Adrenal gland (tissue), 12 donors: Measurements from ENCODE around the gene ZIC3. TPM values are rescaled to one million over a fixed set of nuclear protein-coding genes. Genes with fewer than 3 reads are reported as not detected.

Experiments
- DNase-seq, 7 donors: peaks; one replicate each; pipeline ENCODE4 v3.0.0-alpha.2; 2019 to 2020
- H3K27ac ChIP-seq, 5 donors: fragments of 200-600 bp; sonication (generic) in 4 of 5; 1 replicate in 3 of 5; 2 replicates in 2 of 5; pipeline versions ENCODE4 v1.5.1 to v1.8.0; 2016 to 2020; ENCODE audit warnings: mild to moderate bottlenecking in 1 of 5
- H3K27me3 ChIP-seq: fragments of 200-600 bp; 2 replicates; pipeline ENCODE4 v1.8.0; 2021
- H3K36me3 ChIP-seq, 2 donors: fragments of 200-600 bp; replicated peaks in 1 of 2; 1 replicate in 1 of 2; 2 replicates in 1 of 2; pipeline versions ENCODE4 v1.5.1 to v1.8.0; 2018 to 2022
- H3K4me1 ChIP-seq, 2 donors: fragments of 200-600 bp; replicated peaks in 1 of 2; 1 replicate in 1 of 2; 2 replicates in 1 of 2; pipeline versions ENCODE4 v1.5.1 to v1.8.0; 2018 to 2021
- H3K4me3 ChIP-seq, 4 donors: fragments of 200-600 bp; sonication (generic) in 3 of 4; one replicate each; pipeline ENCODE4 v1.5.1; 2016 to 2018
- H3K9me3 ChIP-seq, 3 donors: fragments of 200-600 bp; sonication (generic) in 1 of 3; replicated peaks in 1 of 3; 1 replicate in 2 of 3; 2 replicates in 1 of 3; pipeline versions ENCODE4 v1.5.1 to v1.8.0; 2016 to 2021
- POLR2A ChIP-seq, 2 donors: fragments of 450-650 bp; IDR thresholded peaks; one replicate each; pipeline ENCODE4 v1.6.1; 2017; ENCODE audit warnings: antibody characterized with exemption in 2 of 2, mild to moderate bottlenecking in 2 of 2, moderate library complexity in 1 of 2
- WGBS, 4 donors: extraction: QIAGEN DNeasy Blood & Tissue Kit in 2 of 4; methylation state at CpG; one replicate each; pipeline versions ENCODE4 v1.1.5 to v1.1.7; 2013 to 2017; 5-methylcytosine and 5-hydroxymethylcytosine counted together
- intact Hi-C, 2 donors: fragments of 100-400 bp; cut with DNase I; formaldehyde crosslinking; loops; one replicate each; pipeline versions ENCODE4 v1.14.1 to v1.15.0; 2022 to 2023
- polyA plus RNA-seq, 3 donors: library from polyadenylated mRNA; stranded (reverse); fragments of 200-250 nt in 2 of 3; fragments of 350-450 nt in 1 of 3; fragmentation: Illumina TruSeq in 1 of 3; extraction: RNeasy Lipid Tissue Mini Kit (QIAGEN cat#74804) in 1 of 3; gene quantifications; one replicate each; pipeline ENCODE4 v1.2.3, GENCODE V29; 2013 to 2014
- total RNA-seq, 9 donors: library from RNA; depleted of rRNA in 4 of 9; stranded (reverse); fragments of >200 nt in 4 of 9; fragments of 120-200 nt in 1 of 9; fragmentation: NEBNext Ultra II Directional in 1 of 9; extraction: Animal tissue kit (Norgen Biotek cat#: 25700) in 1 of 9; gene quantifications; one replicate each; pipeline versions ENCODE4 v1.1.0 to v1.2.4, GENCODE V29; 2013 to 2023
- TF ChIP-seq, protein P1 (sequence below), 6 experiments: fragments of 450-650 bp in 4 of 6; fragments of 200-600 bp in 2 of 6; sonication (generic) in 1 of 6; IDR thresholded peaks; 1 replicate in 5 of 6; 2 replicates in 1 of 6; pipeline versions ENCODE4 v1.5.1 to v1.8.0; 2016 to 2021; ENCODE audit warnings: antibody characterized with exemption in 6 of 6, mild to moderate bottlenecking in 2 of 6, moderate library complexity in 1 of 6
- donor health status: healthy with polysubstance abuse.
- donor health status: Bipolar disorder and iron deficiency.
- donor health status: DM: yes; HTN: yes; CAD: no.
- donor health status: DM: no; HTN: no; CAD: no.
- donor health status: DM: no; HTN: no; CAD: no.
- donor health status: DM: yes; HTN: yes; CAD: no.

Gene ZIC3
- total and polyA plus RNA-seq, 12 donors = 0.08 TPM; not detected in 11

- intact Hi-C loops = no loop called here
- TF ChIP-seq POLR2A (IDR thresholded peaks at IDR 0.05) = no peak
- TF ChIP-seq, protein P1, sequence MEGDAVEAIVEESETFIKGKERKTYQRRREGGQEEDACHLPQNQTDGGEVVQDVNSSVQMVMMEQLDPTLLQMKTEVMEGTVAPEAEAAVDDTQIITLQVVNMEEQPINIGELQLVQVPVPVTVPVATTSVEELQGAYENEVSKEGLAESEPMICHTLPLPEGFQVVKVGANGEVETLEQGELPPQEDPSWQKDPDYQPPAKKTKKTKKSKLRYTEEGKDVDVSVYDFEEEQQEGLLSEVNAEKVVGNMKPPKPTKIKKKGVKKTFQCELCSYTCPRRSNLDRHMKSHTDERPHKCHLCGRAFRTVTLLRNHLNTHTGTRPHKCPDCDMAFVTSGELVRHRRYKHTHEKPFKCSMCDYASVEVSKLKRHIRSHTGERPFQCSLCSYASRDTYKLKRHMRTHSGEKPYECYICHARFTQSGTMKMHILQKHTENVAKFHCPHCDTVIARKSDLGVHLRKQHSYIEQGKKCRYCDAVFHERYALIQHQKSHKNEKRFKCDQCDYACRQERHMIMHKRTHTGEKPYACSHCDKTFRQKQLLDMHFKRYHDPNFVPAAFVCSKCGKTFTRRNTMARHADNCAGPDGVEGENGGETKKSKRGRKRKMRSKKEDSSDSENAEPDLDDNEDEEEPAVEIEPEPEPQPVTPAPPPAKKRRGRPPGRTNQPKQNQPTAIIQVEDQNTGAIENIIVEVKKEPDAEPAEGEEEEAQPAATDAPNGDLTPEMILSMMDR (IDR thresholded peaks at IDR 0.05) = no peak
- no peaks in the 10 kb centered on the region for H3K9me3 ChIP-seq
- H3K4me1 ChIP-seq = no peaks in the 10 kb centered on the region
- no peaks in the 10 kb centered on the region for H3K36me3 ChIP-seq
- H3K4me3 ChIP-seq = no peak overlapping the region
- H3K27ac ChIP-seq = no peak overlapping the region
- peaks cover 83% of the 10 kb centered on the region for H3K27me3 ChIP-seq
- WGBS, 4 donors = 11 to 27% (median 20%) methylated on average over 17 to 44 of the region's 44 CpGs
- no peak for DNase-seq
These were observed 7.6 kb downstream of the ZIC3 start for GRCh38 chrX:137573324-137574101.

- no peak for DNase-seq
- H3K27me3 ChIP-seq = peaks cover 85% of the 10 kb centered on the region
- intact Hi-C loops = no loop called here
- TF ChIP-seq, protein P1 (IDR thresholded peaks at IDR 0.05) = no peak
- no peak for TF ChIP-seq POLR2A (IDR thresholded peaks at IDR 0.05)
- H3K36me3 ChIP-seq = no peaks in the 10 kb centered on the region
- H3K4me1 ChIP-seq = no peaks in the 10 kb centered on the region
- H3K4me3 ChIP-seq = no peak overlapping the region
- no peak overlapping the region for H3K27ac ChIP-seq
- H3K9me3 ChIP-seq = no peaks in the 10 kb centered on the region
- 3 to 30% (median 15%) methylated on average over 25 to 64 of the region's 67 CpGs; no CpG with 5 or more reads in 1 of the 4 donors for WGBS, 4 donors
These were observed 8.3 kb downstream of the ZIC3 start for GRCh38 chrX:137574102-137574783.

DNA sequence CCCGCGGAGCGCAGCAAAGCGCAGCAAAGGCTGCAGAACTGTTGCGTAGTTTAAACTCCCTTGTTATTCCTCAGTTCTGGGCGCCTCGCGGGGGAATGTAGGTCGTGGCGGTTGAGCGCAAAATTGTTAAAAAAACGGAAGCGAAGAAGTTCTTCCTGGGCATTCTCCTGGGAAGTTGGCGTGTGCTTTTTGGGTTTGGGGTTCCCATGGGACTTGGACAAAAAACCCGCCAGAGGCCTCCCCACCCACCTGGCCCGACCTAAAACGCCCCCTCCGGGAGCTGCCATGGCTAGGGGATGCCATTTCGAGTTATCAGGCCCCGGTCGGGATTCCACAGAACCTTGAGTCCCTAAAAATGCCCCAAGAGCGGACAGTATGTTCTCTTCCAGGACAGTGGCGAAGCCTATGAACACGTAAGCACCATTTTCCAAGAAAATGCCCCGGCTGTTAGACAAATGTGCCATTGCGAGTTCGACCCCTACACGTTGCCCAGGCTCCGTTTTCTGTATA, 8.9 kb downstream of the ZIC3 start:
- no peak for DNase-seq
- Histone ChIP-seq H3K27me3 (peaks cover 79% of the 10 kb centered on the region), H3K36me3 (no peaks in the 10 kb centered on the region), H3K4me3 (no peak overlapping the region), H3K9me3 (no peaks in the 10 kb centered on the region), H3K27ac (no peak overlapping the region), H3K4me1 (no peaks in the 10 kb centered on the region)
- intact Hi-C loops = no loop called here
- 6 to 25% (median 17%) methylated on average over 10 to 29 of the region's 29 CpGs for WGBS, 4 donors
- TF ChIP-seq POLR2A (IDR thresholded peaks at IDR 0.05) = no peak
- TF ChIP-seq, protein P1 (IDR thresholded peaks at IDR 0.05) = no peak

- Histone ChIP-seq H3K4me1 (no peaks in the 10 kb centered on the region), H3K36me3 (no peaks in the 10 kb centered on the region), H3K27me3 (peaks cover 70% of the 10 kb centered on the region), H3K4me3 (no peak overlapping the region), H3K27ac (no peak overlapping the region), H3K9me3 (no peaks in the 10 kb centered on the region)
- intact Hi-C loops = no loop called here
- WGBS, 4 donors = 15 to 27% (median 20%) methylated on average over 13 of the region's 13 CpGs
- TF ChIP-seq, protein P1 (IDR thresholded peaks at IDR 0.05) = no peak
- no peak for TF ChIP-seq POLR2A (IDR thresholded peaks at IDR 0.05)
- DNase-seq = no peak
These were observed 9.8 kb downstream of the ZIC3 start for GRCh38 chrX:137575596-137576255.
